IgD-negative memory B cell (primary cell): ENCODE results near the gene PARK7. TPM values are rescaled to one million over a fixed set of nuclear protein-coding genes. Genes with fewer than 3 reads are reported as not detected.
"Not testable (repeated sequence)": the region's sequence is repeated elsewhere in the genome, so short reads cannot be mapped to it uniquely, and the experiment has no call there.

Experiments
- H3K27ac Mint-ChIP-seq, 3 donors: one replicate each; pipeline ENCODE4 v1.8.0; 2020 to 2022; ENCODE audit warnings: mild to moderate bottlenecking in 3 of 3, mixed read lengths in 3 of 3, moderate library complexity in 1 of 3
- H3K27me3 Mint-ChIP-seq: one replicate; pipeline ENCODE4 v1.8.0; 2021; ENCODE audit warnings: mixed read lengths
- H3K36me3 Mint-ChIP-seq: one replicate; pipeline ENCODE4 v1.8.0; 2020; ENCODE audit warnings: mild to moderate bottlenecking, mixed read lengths
- H3K4me1 Mint-ChIP-seq, 3 donors: one replicate each; pipeline ENCODE4 v1.8.0; 2020 to 2022; ENCODE audit warnings: mixed read lengths in 3 of 3, mild to moderate bottlenecking in 1 of 3
- H3K4me3 Mint-ChIP-seq, 4 donors: one replicate each; pipeline ENCODE4 v1.8.0; 2020 to 2022; ENCODE audit warnings: mild to moderate bottlenecking in 4 of 4, mixed read lengths in 4 of 4, moderate library complexity in 3 of 4
- H3K9me3 Mint-ChIP-seq, 3 donors: one replicate each; pipeline ENCODE4 v1.8.0; 2020 to 2021; ENCODE audit warnings: mixed read lengths in 3 of 3, mild to moderate bottlenecking in 1 of 3
- polyA plus RNA-seq: library from polyadenylated mRNA; unstranded; fragments of 300-500 nt; fragmentation: Illumina TruSeq; gene quantifications from one replicate; pipeline ENCODE4 v1.2.3, GENCODE V29; 2021

PARK7 gene
- polyA plus RNA-seq, 1 donor from 2014 or later, result 304 TPM

GRCh38 chr1:7962014-7962335 lies 464 bp downstream of the PARK7 start:
- H3K27me3 Mint-ChIP-seq, result no peaks in the 10 kb centered on the region
- peaks cover 23 to 38% (median 28%) of the 10 kb centered on the region in 3 donors for H3K4me1 Mint-ChIP-seq
- no peaks in the 10 kb centered on the region for H3K9me3 Mint-ChIP-seq
- peak overlapping the region; percentile 92 to 99 (median 96) for H3K4me3 Mint-ChIP-seq
- H3K27ac Mint-ChIP-seq, result peak overlapping the region; percentile 96 to 99 (median 98)
- peaks cover 5% of the 10 kb centered on the region for H3K36me3 Mint-ChIP-seq

GRCh38 chr1:7962636-7963377 lies 1.3 kb downstream of the PARK7 start:
- H3K36me3 Mint-ChIP-seq, result peaks cover 2% of the 10 kb centered on the region
- no peaks in the 10 kb centered on the region for H3K27me3 Mint-ChIP-seq
- H3K27ac Mint-ChIP-seq, result peak overlapping the region in 2 of 3 donors; percentile 98 to 99
- H3K9me3 Mint-ChIP-seq, result no peaks in the 10 kb centered on the region
- peak overlapping the region; percentile 92 to 99 (median 96) for H3K4me3 Mint-ChIP-seq
- peaks cover 27 to 43% (median 31%) of the 10 kb centered on the region in 3 donors for H3K4me1 Mint-ChIP-seq

- Mint-ChIP-seq H3K4me1 (peaks cover 27 to 43% (median 31%) of the 10 kb centered on the region in 3 donors), H3K4me3 (peak overlapping the region in 3 of 4 donors; percentile 60 to 98 (median 71))
- not testable (repeated sequence) for H3K27me3 Mint-ChIP-seq
Observed at GRCh38 chr1:7963378-7963730, 1.8 kb downstream of the PARK7 start.

GRCh38 chr1:7963841-7964240 lies 2.3 kb downstream of the PARK7 start:
- Mint-ChIP-seq H3K27ac (peak overlapping the region; percentile 81 to 98 (median 82)), H3K4me1 (peaks cover 27 to 44% (median 31%) of the 10 kb centered on the region in 3 donors), H3K4me3 (peak overlapping the region in 3 of 4 donors; percentile 52 to 98 (median 75))
- H3K27me3 Mint-ChIP-seq, H3K36me3 Mint-ChIP-seq, H3K9me3 Mint-ChIP-seq: not testable (repeated sequence)

More at GRCh38 chr1:7963378-7963730, 1.8 kb downstream of the PARK7 start:
- H3K36me3 Mint-ChIP-seq, H3K9me3 Mint-ChIP-seq: not testable (repeated sequence)
- H3K27ac Mint-ChIP-seq, result peak overlapping the region in 2 of 3 donors; percentile 82 to 98

- peak overlapping the region in 2 of 4 donors; percentile 41 to 53 for H3K4me3 Mint-ChIP-seq
Observed at GRCh38 chr1:7964476-7964875, 3.0 kb downstream of the PARK7 start.

GRCh38 chr1:7967196-7967595 lies 5.7 kb downstream of the PARK7 start:
- Mint-ChIP-seq H3K4me1 (peaks cover 14 to 26% (median 22%) of the 10 kb centered on the region in 3 donors), H3K4me3 (peak overlapping the region in 2 of 4 donors; percentile 31 to 47), H3K36me3 (peaks cover 2% of the 10 kb centered on the region), H3K27me3 (no peaks in the 10 kb centered on the region), H3K27ac (peak overlapping the region in 1 of 3 donors; percentile 17), H3K9me3 (no peaks in the 10 kb centered on the region)

More at GRCh38 chr1:7964476-7964875, 3.0 kb downstream of the PARK7 start:
- Mint-ChIP-seq H3K4me1 (peaks cover 27 to 42% (median 31%) of the 10 kb centered on the region in 3 donors), H3K36me3 (peaks cover 2% of the 10 kb centered on the region), H3K27me3 (no peaks in the 10 kb centered on the region), H3K27ac (no peak overlapping the region), H3K9me3 (no peaks in the 10 kb centered on the region)

- H3K4me1 Mint-ChIP-seq, result peaks cover 14 to 22% (median 19%) of the 10 kb centered on the region in 3 donors
- peaks cover 2% of the 10 kb centered on the region for H3K36me3 Mint-ChIP-seq
- H3K27ac Mint-ChIP-seq, result no peak overlapping the region
- H3K4me3 Mint-ChIP-seq, result no peak overlapping the region
- no peaks in the 10 kb centered on the region for H3K9me3 Mint-ChIP-seq
- no peaks in the 10 kb centered on the region for H3K27me3 Mint-ChIP-seq
Observed at GRCh38 chr1:7967651-7968050, 6.1 kb downstream of the PARK7 start.

GRCh38 chr1:7970246-7970645 lies 8.7 kb downstream of the PARK7 start:
- H3K27me3 Mint-ChIP-seq, result no peaks in the 10 kb centered on the region
- H3K4me3 Mint-ChIP-seq, result no peak overlapping the region
- peaks cover 8 to 14% (median 9%) of the 10 kb centered on the region in 3 donors for H3K4me1 Mint-ChIP-seq
- no peaks in the 10 kb centered on the region for H3K36me3 Mint-ChIP-seq
- H3K9me3 Mint-ChIP-seq, result no peaks in the 10 kb centered on the region
- no peak overlapping the region for H3K27ac Mint-ChIP-seq

GRCh38 chr1:7971024-7971423 lies 9.5 kb downstream of the PARK7 start:
- no peaks in the 10 kb centered on the region for H3K27me3 Mint-ChIP-seq
- no peaks in the 10 kb centered on the region for H3K36me3 Mint-ChIP-seq
- H3K27ac Mint-ChIP-seq, result peak overlapping the region in 1 of 3 donors; percentile 20
- H3K4me1 Mint-ChIP-seq, result peaks cover 8 to 12% (median 9%) of the 10 kb centered on the region in 3 donors
- H3K9me3 Mint-ChIP-seq, result no peaks in the 10 kb centered on the region
- no peak overlapping the region for H3K4me3 Mint-ChIP-seq

GRCh38 chr1:7972285-7972684 lies 10.8 kb downstream of the PARK7 start:
- Mint-ChIP-seq H3K4me3 (no peak overlapping the region), H3K27me3 (no peaks in the 10 kb centered on the region), H3K27ac (no peak overlapping the region), H3K36me3 (no peaks in the 10 kb centered on the region), H3K4me1 (peaks cover under 1 to 5% (median 2%) of the 10 kb centered on the region in 3 donors), H3K9me3 (no peaks in the 10 kb centered on the region)

- no peaks in the 10 kb centered on the region for H3K9me3 Mint-ChIP-seq
- no peak overlapping the region for H3K4me3 Mint-ChIP-seq
- no peaks in the 10 kb centered on the region for H3K27me3 Mint-ChIP-seq
- peaks cover 2% of the 10 kb centered on the region for H3K36me3 Mint-ChIP-seq
- H3K4me1 Mint-ChIP-seq, result peaks cover 0 to 4% (median 1%) of the 10 kb centered on the region in 3 donors
- H3K27ac Mint-ChIP-seq, result no peak overlapping the region
Observed at GRCh38 chr1:7973086-7973485, 11.6 kb downstream of the PARK7 start.

- no peaks in the 10 kb centered on the region for H3K9me3 Mint-ChIP-seq
- peaks cover 2% of the 10 kb centered on the region for H3K36me3 Mint-ChIP-seq
- H3K27ac Mint-ChIP-seq, result no peak overlapping the region
- H3K27me3 Mint-ChIP-seq, result no peaks in the 10 kb centered on the region
- H3K4me1 Mint-ChIP-seq, result peaks cover 0 to 4% (median 1%) of the 10 kb centered on the region in 3 donors
- peak overlapping the region in 1 of 4 donors; percentile 25 for H3K4me3 Mint-ChIP-seq
Observed at GRCh38 chr1:7975212-7975865, 13.8 kb downstream of the PARK7 start.

GRCh38 chr1:7980984-7981383 lies 19.5 kb downstream of the PARK7 start:
- no peaks in the 10 kb centered on the region for H3K27me3 Mint-ChIP-seq
- no peaks in the 10 kb centered on the region for H3K9me3 Mint-ChIP-seq
- H3K27ac Mint-ChIP-seq, result no peak overlapping the region
- H3K36me3 Mint-ChIP-seq, result peaks cover 6% of the 10 kb centered on the region
- no peak overlapping the region for H3K4me3 Mint-ChIP-seq
- H3K4me1 Mint-ChIP-seq, result peaks cover 3 to 9% (median 4%) of the 10 kb centered on the region in 3 donors

GRCh38 chr1:7983086-7983778 lies 21.7 kb downstream of the PARK7 start:
- H3K27ac Mint-ChIP-seq, result no peak overlapping the region
- H3K27me3 Mint-ChIP-seq, result no peaks in the 10 kb centered on the region

GRCh38 chr1:7984811-7985210 lies 23.3 kb downstream of the PARK7 start:
- peaks cover 8% of the 10 kb centered on the region for H3K36me3 Mint-ChIP-seq
- no peak overlapping the region for H3K4me3 Mint-ChIP-seq
- no peak overlapping the region for H3K27ac Mint-ChIP-seq
- H3K27me3 Mint-ChIP-seq, result no peaks in the 10 kb centered on the region
- H3K4me1 Mint-ChIP-seq, result peaks cover 3 to 12% (median 4%) of the 10 kb centered on the region in 3 donors
- H3K9me3 Mint-ChIP-seq, result no peaks in the 10 kb centered on the region

More at GRCh38 chr1:7983086-7983778, 21.7 kb downstream of the PARK7 start:
- Mint-ChIP-seq H3K4me3 (no peak overlapping the region), H3K9me3 (no peaks in the 10 kb centered on the region), H3K4me1 (peaks cover 3 to 9% (median 4%) of the 10 kb centered on the region in 3 donors), H3K36me3 (peaks cover 7% of the 10 kb centered on the region)
